ENCODE results near the gene GALNT18.

GRCh38 chr11:11316651-11317230, 305.1 kb downstream of the GALNT18 start:
- TF ChIP-seq CTCF (IDR thresholded peaks at IDR 0.05) (no peak), POLR2AphosphoS5 (IDR thresholded peaks at IDR 0.05; ENCODE audit: insufficient read depth in 1 of 2, low read depth in 1 of 2) (no peak), POLR2A (IDR thresholded peaks at IDR 0.05) (no peak)
